Mammary epithelial cell (primary cell): ENCODE results near the gene WWC1.

ENCODE experiments used
- CTCF ChIP-seq, 2 donors: IDR thresholded peaks in 1 of 2; conservative IDR thresholded peaks in 1 of 2; 2 replicates each; pipeline ENCODE4 v1.5.1; 2011 to 2012; ENCODE audit warnings: inconsistent platforms in 2 of 2, low read length in 2 of 2, mild to moderate bottlenecking in 2 of 2, control low read depth in 1 of 2, low read depth in 1 of 2; ENCODE audit not compliant: insufficient read depth in 1 of 2; ENCODE audit errors: extremely low read depth in 1 of 2
- EZH2 ChIP-seq: IDR thresholded peaks from 2 replicates; pipeline ENCODE4 v1.6.1; 2012; ENCODE audit warnings: low read length, inconsistent platforms, borderline replicate concordance

GRCh38 chr5:168472329-168472728 is 180.9 kb downstream of the WWC1 start:
- TF ChIP-seq CTCF (conservative IDR thresholded peaks at IDR 0.05 in 1 of 2, IDR thresholded peaks at IDR 0.05 in 1 of 2; ENCODE audit: extremely low read depth in 1 of 2, insufficient read depth in 1 of 2, low read depth in 1 of 2, low read length in 2 of 2), result peak; percentile 53 to 59
- TF ChIP-seq EZH2, result no peak
